Stimulated activated CD4-positive, alpha-beta T cell treated with anti-CD3 and anti-CD28 coated beads, Interleukin-12 subunit alpha, Interleukin-12 subunit beta, amount 100 ng/mL, for 24 hours (primary cell): ENCODE data around the gene FZD1.
"Not testable (repeated sequence)": the region's sequence is repeated elsewhere in the genome, so short reads cannot be mapped to it uniquely, and the experiment has no call there.

ENCODE experiments used
- DNase-seq, 2 experiments: peaks; one replicate each; pipeline ENCODE4 v3.0.0-alpha.2; 2020; ENCODE audit warnings: low read depth in 2 of 2

The FZD1 gene

GRCh38 chr7:91297939-91298338 is 33.7 kb downstream of the FZD1 start:
- DNase-seq, result no peak

- no peak for DNase-seq
Measured at GRCh38 chr7:91299952-91300775, 35.9 kb downstream of the FZD1 start.

GRCh38 chr7:91302794-91303193 is 38.6 kb downstream of the FZD1 start:
- no peak for DNase-seq

GRCh38 chr7:91306266-91306665 is 42.0 kb downstream of the FZD1 start:
- DNase-seq, result no peak

- DNase-seq, result no peak
Measured at GRCh38 chr7:91307467-91307866, 43.2 kb downstream of the FZD1 start.

- DNase-seq, result not testable (repeated sequence)
Measured at GRCh38 chr7:91308191-91308590, 44.0 kb downstream of the FZD1 start.

GRCh38 chr7:91310830-91311460 is 46.7 kb downstream of the FZD1 start:
- DNase-seq, result no peak

- DNase-seq, result no peak
Measured at GRCh38 chr7:91311839-91312238, 47.6 kb downstream of the FZD1 start.

GRCh38 chr7:91313113-91313512 is 48.9 kb downstream of the FZD1 start:
- no peak for DNase-seq

GRCh38 chr7:91314591-91315323 is 50.5 kb downstream of the FZD1 start:
- DNase-seq, result no peak

- no peak for DNase-seq
Measured at GRCh38 chr7:91316426-91316825, 52.2 kb downstream of the FZD1 start.

GRCh38 chr7:91319351-91319750 is 55.1 kb downstream of the FZD1 start:
- no peak for DNase-seq

- no peak for DNase-seq
Measured at GRCh38 chr7:91320366-91321078, 56.3 kb downstream of the FZD1 start.
